Endothelial cell of umbilical vein (primary cell): Measurements from ENCODE around the gene EPHA8. TPM values are rescaled to one million over a fixed set of nuclear protein-coding genes. Genes with fewer than 3 reads are reported as not detected.

Experiments used
- BruUV-seq: library from RNA; stranded (reverse); fragments of 400-500 nt; replicated peaks from 2 replicates; lab custom pipeline; 2021; lab: Mats Ljungman, UMichigan
- CTCF ChIA-PET: fragments of 300-600, 350-600 bp; sonication (Branson Sonifier 250); formaldehyde crosslinking; loops from one replicate; lab custom pipeline; 2021; ENCODE audit warnings: antibody characterized with exemption, inconsistent platforms; lab: Charles Lee
- POLR2A ChIA-PET: fragments of 300-600, 350-600 bp; sonication (Branson Sonifier 250); formaldehyde crosslinking; loops from one replicate; lab custom pipeline; 2021; ENCODE audit warnings: antibody characterized with exemption, inconsistent platforms; lab: Charles Lee
- DNase-seq: peaks from one replicate; pipeline ENCODE4 v3.0.0-alpha.2; 2011; ENCODE audit warnings: low read depth, low spot score
- FAIRE-seq: peaks from 2 replicates; lab custom pipeline; 2011; peaks lifted over from hg19 to GRCh38; lab: Jason Lieb, UNC
- H2AFZ ChIP-seq: 2 replicates; pipeline ENCODE4 v1.6.0; 2012; ENCODE audit warnings: low read depth, low read length, control low read depth, inconsistent platforms
- H3K27ac ChIP-seq: 2 replicates; pipeline ENCODE4 v1.5.1; 2011; ENCODE audit warnings: low read depth, mild to moderate bottlenecking, control low read depth, low read length, moderate library complexity; ENCODE audit not compliant: insufficient read depth
- H3K27me3 ChIP-seq, 2 experiments: 2 replicates each; pipeline versions ENCODE4 v1.6.0 to v1.6.1; 2011; ENCODE audit warnings: low read length in 2 of 2, mixed read lengths in 1 of 2; ENCODE audit not compliant: control insufficient read depth in 2 of 2, insufficient read depth in 2 of 2
- H3K36me3 ChIP-seq, 2 experiments: 2 replicates in 1 of 2; 3 replicates in 1 of 2; pipeline ENCODE4 v1.5.1; 2011; ENCODE audit warnings: low read length in 2 of 2, mild to moderate bottlenecking in 1 of 2, moderate library complexity in 1 of 2; ENCODE audit not compliant: control insufficient read depth in 2 of 2, insufficient read depth in 2 of 2; ENCODE audit errors: extremely low read depth in 1 of 2
- H3K4me1 ChIP-seq: 3 replicates; pipeline ENCODE4 v1.5.1; 2011; ENCODE audit warnings: mild to moderate bottlenecking, low read length; ENCODE audit not compliant: control insufficient read depth, insufficient read depth; ENCODE audit errors: extremely low read depth
- H3K4me2 ChIP-seq: 2 replicates; pipeline ENCODE4 v1.6.1; 2011; ENCODE audit warnings: low read length, control low read depth, mixed read lengths; ENCODE audit not compliant: insufficient read depth
- H3K4me3 ChIP-seq, 3 experiments: fragments of 200-600 bp in 1 of 3; sonication (generic), shearing (Covaris generic) in 1 of 3; replicated peaks in 1 of 3; 2 replicates each; pipeline ENCODE4 v1.5.1; 2011 to 2016; ENCODE audit warnings: control low read depth in 3 of 3, low read length in 3 of 3, mild to moderate bottlenecking in 2 of 3, inconsistent platforms in 1 of 3, low read depth in 1 of 3, moderate library complexity in 1 of 3; ENCODE audit not compliant: insufficient read depth in 1 of 3
- H3K79me2 ChIP-seq: 2 replicates; pipeline ENCODE4 v1.6.0; 2012; ENCODE audit warnings: low read length, inconsistent platforms; ENCODE audit not compliant: control insufficient read depth, insufficient read depth
- H3K9ac ChIP-seq: replicated peaks from 2 replicates; pipeline ENCODE3; 2011; ENCODE audit warnings: low read length, control low read depth; ENCODE audit not compliant: insufficient read depth; ENCODE audit errors: extremely low read depth
- H3K9me1 ChIP-seq: replicated peaks from 3 replicates; pipeline ENCODE4 v1.6.0; 2011; ENCODE audit warnings: mild to moderate bottlenecking, low read length; ENCODE audit not compliant: control insufficient read depth, insufficient read depth; ENCODE audit errors: extremely low read depth
- H3K9me3 ChIP-seq: replicated peaks from 2 replicates; pipeline ENCODE4 v1.5.1; 2012; ENCODE audit warnings: low read length, inconsistent platforms; ENCODE audit not compliant: control insufficient read depth, insufficient read depth
- H4K20me1 ChIP-seq: replicated peaks from 2 replicates; pipeline ENCODE3; 2011; ENCODE audit warnings: mild to moderate bottlenecking, low read length; ENCODE audit not compliant: control insufficient read depth, insufficient read depth; ENCODE audit errors: extremely low read depth
- EZH2 ChIP-seq: IDR thresholded peaks from 2 replicates; pipeline ENCODE4 v1.6.1; 2012; ENCODE audit warnings: borderline replicate concordance, low read depth, mild to moderate bottlenecking, moderate library complexity, low read length, inconsistent platforms; ENCODE audit not compliant: severe bottlenecking
- GATA2 ChIP-seq: IDR thresholded peaks from 2 replicates; pipeline ENCODE4 v1.7.0; 2011; ENCODE audit warnings: low read depth, mild to moderate bottlenecking, moderate library complexity, mixed read lengths, low read length; ENCODE audit not compliant: insufficient read length, insufficient read depth
- JUN ChIP-seq: IDR thresholded peaks from 2 replicates; pipeline ENCODE4 v1.6.1; 2011; ENCODE audit warnings: borderline replicate concordance, low read depth; ENCODE audit not compliant: insufficient read length, insufficient read depth
- MYC ChIP-seq: IDR thresholded peaks from one replicate; pipeline ENCODE4 v1.6.1; 2011; ENCODE audit warnings: mild to moderate bottlenecking, low read depth, low read length
- POLR2A ChIP-seq: IDR thresholded peaks from 2 replicates; pipeline ENCODE4 v1.6.1; 2012; ENCODE audit warnings: low read depth, mild to moderate bottlenecking, control low read depth, low read length
- dilution Hi-C: fragments of 300-500 bp; cut with MboI; formaldehyde crosslinking; loops from one replicate; pipeline ENCODE4 v1.15.0; 2019; ENCODE audit warnings: low sequenced_read_pairs; ENCODE audit not compliant: extremely low pct_ligation_motif_present
- intact Hi-C: fragments of 100-400 bp; cut with micrococcal nuclease; formaldehyde crosslinking; loops from one replicate; pipeline ENCODE4 v1.10.0; 2022
- polyA plus RNA-seq, 4 experiments: library from polyadenylated mRNA; depleted of rRNA in 3 of 4; stranded (reverse) in 3 of 4; unstranded in 1 of 4; fragments of >200 nt; gene quantifications; 2 replicates each; pipeline versions ENCODE4 v1.2.1 to v1.2.3, GENCODE V29; 2011 to 2012; ENCODE audit warnings: missing spikeins in 1 of 4
- total RNA-seq: library from RNA; stranded (reverse); gene quantifications from 2 replicates; pipeline ENCODE4 v1.2.3, GENCODE V29; 2021
- TF ChIP-seq, protein P1 (sequence below), 2 donors: IDR thresholded peaks; 1 replicate in 1 of 2; 2 replicates in 1 of 2; pipeline ENCODE4 v1.5.1; 2011; ENCODE audit warnings: low read length in 2 of 2, mild to moderate bottlenecking in 2 of 2, moderate library complexity in 2 of 2, control low read depth in 1 of 2, inconsistent platforms in 1 of 2, low read depth in 1 of 2; ENCODE audit not compliant: insufficient read depth in 1 of 2; ENCODE audit errors: extremely low read depth in 1 of 2

The EPHA8 gene
- total and polyA plus RNA-seq, 2 donors (not counting 3 experiments of a cell fraction or from before 2014, with no cell fraction given) = not detected

DNA sequence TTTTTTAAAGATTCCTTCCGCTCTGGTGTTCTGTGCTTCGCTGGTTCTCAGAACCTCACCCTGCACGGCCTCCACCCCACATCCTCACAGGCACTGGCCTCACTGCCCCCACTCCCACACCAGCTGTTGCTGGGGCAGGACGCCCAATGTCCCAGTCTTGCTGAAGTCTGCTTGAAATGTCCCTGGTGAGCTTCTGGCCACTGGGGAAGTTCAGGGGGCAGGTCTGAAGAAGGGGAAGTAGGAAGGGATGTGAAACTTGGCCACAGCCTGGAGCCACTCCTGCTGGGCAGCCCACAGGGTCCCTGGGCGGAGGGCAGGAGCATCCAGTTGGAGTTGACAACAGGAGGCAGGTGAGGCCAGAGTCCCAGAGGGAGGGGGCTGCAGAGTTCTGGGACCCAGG, 73.1 kb downstream of the EPHA8 start, which contains the start of gene C1QA:
Gene C1QA, plus strand, starts transcription at position 276 of the 400 bp plus-strand sequence. CDS start 989 bp downstream, outside the sequence.
- no peaks in the 10 kb centered on the region for H3K9me3 ChIP-seq
- H3K4me1 ChIP-seq = no peaks in the 10 kb centered on the region
- CTCF ChIA-PET = interaction anchor here (1.0 to 2.6 kb wide), 3 partner anchors 10 to 216 kb away, joined by 3 to 7 read pairs (median 7); no protein-coding TSS in a partner anchor
- FAIRE-seq = no peak
- H3K27me3 ChIP-seq = peaks cover 2 to 5% of the 10 kb centered on the region in 2 experiments
- H3K79me2 ChIP-seq = no peaks in the 10 kb centered on the region
- no peaks in the 10 kb centered on the region for H4K20me1 ChIP-seq
- H3K36me3 ChIP-seq = no peaks in the 10 kb centered on the region
- no peaks in the 10 kb centered on the region for H3K9me1 ChIP-seq
- H3K9ac ChIP-seq = no peak within 1 kb of the TSS
- dilution Hi-C loops (no loop called here), intact Hi-C loops (no loop called here)
- no TSS peak for BruUV-seq
- no peak within 1 kb of the TSS for H3K4me3 ChIP-seq
- no peak within 1 kb of the TSS for H2AFZ ChIP-seq
- H3K27ac ChIP-seq = no peak within 1 kb of the TSS
- TF ChIP-seq, protein P1, sequence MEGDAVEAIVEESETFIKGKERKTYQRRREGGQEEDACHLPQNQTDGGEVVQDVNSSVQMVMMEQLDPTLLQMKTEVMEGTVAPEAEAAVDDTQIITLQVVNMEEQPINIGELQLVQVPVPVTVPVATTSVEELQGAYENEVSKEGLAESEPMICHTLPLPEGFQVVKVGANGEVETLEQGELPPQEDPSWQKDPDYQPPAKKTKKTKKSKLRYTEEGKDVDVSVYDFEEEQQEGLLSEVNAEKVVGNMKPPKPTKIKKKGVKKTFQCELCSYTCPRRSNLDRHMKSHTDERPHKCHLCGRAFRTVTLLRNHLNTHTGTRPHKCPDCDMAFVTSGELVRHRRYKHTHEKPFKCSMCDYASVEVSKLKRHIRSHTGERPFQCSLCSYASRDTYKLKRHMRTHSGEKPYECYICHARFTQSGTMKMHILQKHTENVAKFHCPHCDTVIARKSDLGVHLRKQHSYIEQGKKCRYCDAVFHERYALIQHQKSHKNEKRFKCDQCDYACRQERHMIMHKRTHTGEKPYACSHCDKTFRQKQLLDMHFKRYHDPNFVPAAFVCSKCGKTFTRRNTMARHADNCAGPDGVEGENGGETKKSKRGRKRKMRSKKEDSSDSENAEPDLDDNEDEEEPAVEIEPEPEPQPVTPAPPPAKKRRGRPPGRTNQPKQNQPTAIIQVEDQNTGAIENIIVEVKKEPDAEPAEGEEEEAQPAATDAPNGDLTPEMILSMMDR (IDR thresholded peaks at IDR 0.05; ENCODE audit: extremely low read depth in 1 of 2, insufficient read depth in 1 of 2, low read depth in 1 of 2, low read length in 2 of 2) = no peak
- TF ChIP-seq POLR2A (no peak), MYC (no peak), GATA2 (no peak), EZH2 (no peak), JUN (no peak)
- H3K4me2 ChIP-seq = no peak within 1 kb of the TSS
- no peak for DNase-seq
- POLR2A ChIA-PET = no interaction called here
